ENCODE results near the gene PFDN1.

PFDN1 gene

DNA sequence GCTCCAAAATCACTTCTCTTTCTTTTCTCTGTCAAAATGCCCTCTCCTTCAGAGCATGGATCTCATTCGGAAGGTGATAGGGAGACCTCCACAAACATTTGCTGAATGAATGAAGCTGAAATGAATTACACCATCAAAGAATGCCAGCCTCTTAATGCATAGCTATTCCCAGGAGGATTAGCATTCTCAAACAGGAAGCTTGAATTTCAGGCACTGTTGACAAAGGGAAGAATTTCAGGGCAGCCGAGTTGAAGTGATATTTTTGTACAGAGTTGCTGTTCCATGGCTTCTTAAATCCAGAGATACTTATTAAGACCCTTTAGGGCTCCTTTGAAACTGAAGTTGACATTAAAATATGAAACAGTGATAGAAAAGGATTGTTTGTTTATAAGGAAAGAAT is 24.7 kb upstream of the PFDN1 start:
- TF ChIP-seq TAF1 (IDR thresholded peaks at IDR 0.05; ENCODE audit: low read depth) (no peak), CREB1 (IDR thresholded peaks at IDR 0.05; ENCODE audit: low read depth) (no peak), RAD21 (IDR thresholded peaks at IDR 0.05; ENCODE audit: low read depth) (no peak), ZBTB7A (IDR thresholded peaks at IDR 0.05; ENCODE audit: low read depth) (no peak), EGR1 (IDR thresholded peaks at IDR 0.05) (no peak), CEBPB (IDR thresholded peaks at IDR 0.05) (no peak), FOXM1 (IDR thresholded peaks at IDR 0.05; ENCODE audit: borderline replicate concordance, low read depth) (no peak), YY1 (IDR thresholded peaks at IDR 0.05; ENCODE audit: low read depth) (no peak)
- TF ChIP-seq, protein P1, sequence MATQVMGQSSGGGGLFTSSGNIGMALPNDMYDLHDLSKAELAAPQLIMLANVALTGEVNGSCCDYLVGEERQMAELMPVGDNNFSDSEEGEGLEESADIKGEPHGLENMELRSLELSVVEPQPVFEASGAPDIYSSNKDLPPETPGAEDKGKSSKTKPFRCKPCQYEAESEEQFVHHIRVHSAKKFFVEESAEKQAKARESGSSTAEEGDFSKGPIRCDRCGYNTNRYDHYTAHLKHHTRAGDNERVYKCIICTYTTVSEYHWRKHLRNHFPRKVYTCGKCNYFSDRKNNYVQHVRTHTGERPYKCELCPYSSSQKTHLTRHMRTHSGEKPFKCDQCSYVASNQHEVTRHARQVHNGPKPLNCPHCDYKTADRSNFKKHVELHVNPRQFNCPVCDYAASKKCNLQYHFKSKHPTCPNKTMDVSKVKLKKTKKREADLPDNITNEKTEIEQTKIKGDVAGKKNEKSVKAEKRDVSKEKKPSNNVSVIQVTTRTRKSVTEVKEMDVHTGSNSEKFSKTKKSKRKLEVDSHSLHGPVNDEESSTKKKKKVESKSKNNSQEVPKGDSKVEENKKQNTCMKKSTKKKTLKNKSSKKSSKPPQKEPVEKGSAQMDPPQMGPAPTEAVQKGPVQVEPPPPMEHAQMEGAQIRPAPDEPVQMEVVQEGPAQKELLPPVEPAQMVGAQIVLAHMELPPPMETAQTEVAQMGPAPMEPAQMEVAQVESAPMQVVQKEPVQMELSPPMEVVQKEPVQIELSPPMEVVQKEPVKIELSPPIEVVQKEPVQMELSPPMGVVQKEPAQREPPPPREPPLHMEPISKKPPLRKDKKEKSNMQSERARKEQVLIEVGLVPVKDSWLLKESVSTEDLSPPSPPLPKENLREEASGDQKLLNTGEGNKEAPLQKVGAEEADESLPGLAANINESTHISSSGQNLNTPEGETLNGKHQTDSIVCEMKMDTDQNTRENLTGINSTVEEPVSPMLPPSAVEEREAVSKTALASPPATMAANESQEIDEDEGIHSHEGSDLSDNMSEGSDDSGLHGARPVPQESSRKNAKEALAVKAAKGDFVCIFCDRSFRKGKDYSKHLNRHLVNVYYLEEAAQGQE (IDR thresholded peaks at IDR 0.05; ENCODE audit: low read depth): no peak
- TF ChIP-seq, protein P2, sequence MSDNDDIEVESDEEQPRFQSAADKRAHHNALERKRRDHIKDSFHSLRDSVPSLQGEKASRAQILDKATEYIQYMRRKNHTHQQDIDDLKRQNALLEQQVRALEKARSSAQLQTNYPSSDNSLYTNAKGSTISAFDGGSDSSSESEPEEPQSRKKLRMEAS (IDR thresholded peaks at IDR 0.05): no peak

DNA sequence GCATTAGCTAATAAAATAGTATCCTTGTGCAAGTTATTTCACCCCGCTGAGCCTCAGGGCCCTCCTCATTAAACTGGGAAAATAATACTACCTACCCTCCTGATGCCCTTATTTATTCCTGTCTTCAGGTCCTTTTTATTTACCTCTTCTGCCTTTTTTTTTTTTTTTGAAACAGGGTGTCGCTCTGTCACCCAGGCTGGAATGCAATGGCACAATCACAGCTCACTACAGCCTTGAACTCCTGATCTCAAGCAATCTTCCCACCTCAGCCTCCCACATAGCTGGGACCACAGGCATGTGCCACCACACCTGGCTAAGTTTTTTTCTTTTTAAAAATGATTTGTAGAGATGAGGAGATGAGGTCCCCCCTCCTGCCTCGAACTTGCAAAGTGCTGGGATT is 22.6 kb upstream of the PFDN1 start:
- TF ChIP-seq CEBPB (IDR thresholded peaks at IDR 0.05): no peak
- no peak for TF ChIP-seq FOXM1 (IDR thresholded peaks at IDR 0.05; ENCODE audit: borderline replicate concordance, low read depth)
- no peak for TF ChIP-seq RAD21 (IDR thresholded peaks at IDR 0.05; ENCODE audit: low read depth)
- TF ChIP-seq TEAD4 (IDR thresholded peaks at IDR 0.05): no peak
- no peak for TF ChIP-seq ZBTB7A (IDR thresholded peaks at IDR 0.05; ENCODE audit: low read depth)
- no peak for TF ChIP-seq YY1 (IDR thresholded peaks at IDR 0.05; ENCODE audit: low read depth)
- TF ChIP-seq, protein P3, sequence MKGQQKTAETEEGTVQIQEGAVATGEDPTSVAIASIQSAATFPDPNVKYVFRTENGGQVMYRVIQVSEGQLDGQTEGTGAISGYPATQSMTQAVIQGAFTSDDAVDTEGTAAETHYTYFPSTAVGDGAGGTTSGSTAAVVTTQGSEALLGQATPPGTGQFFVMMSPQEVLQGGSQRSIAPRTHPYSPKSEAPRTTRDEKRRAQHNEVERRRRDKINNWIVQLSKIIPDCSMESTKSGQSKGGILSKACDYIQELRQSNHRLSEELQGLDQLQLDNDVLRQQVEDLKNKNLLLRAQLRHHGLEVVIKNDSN (IDR thresholded peaks at IDR 0.05): no peak
- no peak for TF ChIP-seq TCF12 (IDR thresholded peaks at IDR 0.05; ENCODE audit: low read depth)
- no peak for TF ChIP-seq EGR1 (IDR thresholded peaks at IDR 0.05)
- TF ChIP-seq NFIC (IDR thresholded peaks at IDR 0.05): no peak
- TF ChIP-seq, protein P1 (IDR thresholded peaks at IDR 0.05; ENCODE audit: low read depth): no peak

DNA sequence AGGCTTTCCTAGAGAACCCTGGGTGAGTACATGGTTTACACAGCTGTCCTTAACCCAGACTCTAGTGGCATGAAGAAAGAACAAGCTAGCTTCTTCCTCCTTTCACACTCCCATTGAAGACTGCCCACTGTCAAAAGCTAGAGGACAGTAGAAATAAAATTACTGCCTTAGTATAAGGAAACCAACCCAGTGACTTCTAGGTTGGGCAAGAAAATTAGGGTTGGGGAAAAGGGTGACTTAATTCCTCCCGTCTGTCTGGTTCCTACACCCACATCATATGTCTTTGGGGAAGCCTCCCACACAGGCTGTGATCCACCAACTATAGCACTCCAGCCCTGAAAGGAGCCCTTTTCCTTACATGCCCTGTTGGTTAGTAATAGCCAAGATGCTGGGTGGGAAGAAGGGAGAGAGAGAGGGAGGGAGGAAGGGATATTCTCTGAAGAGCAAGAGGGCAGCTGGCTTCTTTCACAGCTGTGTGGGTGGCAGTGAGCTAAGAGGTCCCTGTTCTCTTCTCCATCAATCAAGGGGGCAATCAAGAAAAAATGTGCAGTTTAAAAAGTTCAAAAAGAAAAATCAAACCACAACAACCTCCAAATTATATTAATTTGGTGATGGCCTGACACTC is 21.8 kb upstream of the PFDN1 start:
- no peak for TF ChIP-seq EGR1 (IDR thresholded peaks at IDR 0.05)
- TF ChIP-seq NFIC (IDR thresholded peaks at IDR 0.05): no peak
- TF ChIP-seq, protein P3 (IDR thresholded peaks at IDR 0.05): no peak
- TF ChIP-seq FOXM1 (IDR thresholded peaks at IDR 0.05; ENCODE audit: borderline replicate concordance, low read depth): no peak
- no peak for TF ChIP-seq EP300 (IDR thresholded peaks at IDR 0.05; ENCODE audit: borderline replicate concordance)
- TF ChIP-seq, protein P2 (IDR thresholded peaks at IDR 0.05): no peak

DNA sequence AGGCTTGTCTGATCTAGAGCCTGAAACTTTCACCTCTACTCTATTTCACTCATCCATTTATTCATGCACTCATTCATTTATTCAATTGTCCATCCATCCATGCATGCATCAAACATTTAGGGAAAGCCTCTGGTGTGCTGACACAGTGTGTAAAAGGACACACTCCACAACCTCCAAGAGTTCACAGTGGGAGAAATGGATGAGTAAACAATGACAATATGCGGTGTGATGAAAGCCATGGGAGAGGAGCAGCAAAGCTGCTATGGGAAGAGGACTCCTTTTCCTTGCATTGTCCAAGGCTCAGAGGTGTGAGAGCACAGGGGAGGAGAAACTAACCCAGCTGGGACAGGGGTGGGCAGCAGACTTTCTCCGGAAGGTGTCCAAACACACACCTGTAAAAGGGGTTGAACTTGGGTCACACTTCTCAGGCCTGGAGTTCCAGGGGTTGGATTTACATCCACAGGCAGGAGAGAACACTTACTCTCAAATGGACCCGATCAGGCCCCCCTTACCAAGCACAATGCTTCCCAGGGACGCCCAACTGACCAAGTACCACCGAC is 21.2 kb upstream of the PFDN1 start:
- TF ChIP-seq RAD21 (IDR thresholded peaks at IDR 0.05; ENCODE audit: low read depth) (no peak), YY1 (IDR thresholded peaks at IDR 0.05; ENCODE audit: low read depth) (no peak), EP300 (IDR thresholded peaks at IDR 0.05; ENCODE audit: borderline replicate concordance) (no peak), TCF12 (IDR thresholded peaks at IDR 0.05; ENCODE audit: low read depth) (no peak), TEAD4 (IDR thresholded peaks at IDR 0.05) (no peak), CEBPB (IDR thresholded peaks at IDR 0.05) (no peak), CREB1 (IDR thresholded peaks at IDR 0.05; ENCODE audit: low read depth) (no peak)
- TF ChIP-seq, protein P3 (IDR thresholded peaks at IDR 0.05): no peak
- TF ChIP-seq, protein P2 (IDR thresholded peaks at IDR 0.05): no peak
- TF ChIP-seq, protein P1 (IDR thresholded peaks at IDR 0.05; ENCODE audit: low read depth): no peak

Data from Ishikawa (cell line).